IPS-NIHi11 (cell line): Measurements from ENCODE around the gene TTC39A.

Source experiments
- DNase-seq: peaks from one replicate; pipeline ENCODE4 v3.0.0; 2012; ENCODE audit warnings: mixed read lengths, low spot score

Gene TTC39A

GRCh38 chr1:51297401-51298321, 32.7 kb downstream of the TTC39A start:
- no peak for DNase-seq

GRCh38 chr1:51296383-51297357, 33.7 kb downstream of the TTC39A start:
- DNase-seq, result peak; percentile 96

GRCh38 chr1:51295926-51296325, 34.4 kb downstream of the TTC39A start:
- DNase-seq, result no peak

- DNase-seq, result no peak
These were observed 35.7 kb downstream of the TTC39A start for GRCh38 chr1:51294566-51295184.

GRCh38 chr1:51293898-51294515, 36.4 kb downstream of the TTC39A start:
- no peak for DNase-seq

- DNase-seq, result no peak
These were observed 39.9 kb downstream of the TTC39A start for GRCh38 chr1:51290489-51290847.

- DNase-seq, result no peak
These were observed 40.5 kb downstream of the TTC39A start for GRCh38 chr1:51289676-51290488.

GRCh38 chr1:51288578-51288977, 41.8 kb downstream of the TTC39A start:
- DNase-seq, result no peak

GRCh38 chr1:51287966-51288365, 42.4 kb downstream of the TTC39A start:
- DNase-seq, result no peak

GRCh38 chr1:51285055-51285454, 45.3 kb downstream of the TTC39A start:
- DNase-seq, result no peak

- DNase-seq, result no peak
These were observed 45.8 kb downstream of the TTC39A start for GRCh38 chr1:51284487-51284954.

GRCh38 chr1:51283979-51284378, 46.4 kb downstream of the TTC39A start:
- DNase-seq, result no peak

- no peak for DNase-seq
These were observed 47.8 kb downstream of the TTC39A start for GRCh38 chr1:51282605-51283004.

GRCh38 chr1:51281807-51282206, 48.6 kb downstream of the TTC39A start:
- no peak for DNase-seq

GRCh38 chr1:51280321-51280978, 49.9 kb downstream of the TTC39A start:
- DNase-seq, result no peak

GRCh38 chr1:51276286-51276685, 54.1 kb downstream of the TTC39A start:
- no peak for DNase-seq

GRCh38 chr1:51274676-51275075, 55.7 kb downstream of the TTC39A start:
- no peak for DNase-seq

GRCh38 chr1:51272916-51273315, 57.4 kb downstream of the TTC39A start:
- DNase-seq, result no peak

GRCh38 chr1:51270751-51271150, 59.6 kb downstream of the TTC39A start:
- no peak for DNase-seq

- no peak for DNase-seq
These were observed 61.7 kb downstream of the TTC39A start for GRCh38 chr1:51268634-51269033.
